Activated B cell treated with CpG ODN at 0.5 μM for 24 hours (primary cell): ENCODE data around the gene LAYN. TPM values are rescaled to one million over a fixed set of nuclear protein-coding genes. Genes with fewer than 3 reads are reported as not detected.

ENCODE experiments used
- ATAC-seq: fragments of 200-7000 bp; cut with Tn5 transposase; one replicate; pipeline ENCODE4 v1.10.0; 2021; ENCODE audit warnings: low read depth, mild to moderate bottlenecking, moderate library complexity
- CTCF ChIA-PET: fragments of 350-600 bp; sonication (Branson Sonifier 250); formaldehyde crosslinking; loops from one replicate; lab custom pipeline; 2021; ENCODE audit warnings: antibody characterized with exemption; lab: Charles Lee
- POLR2A ChIA-PET: fragments of 350-600 bp; sonication (Branson Sonifier 250); formaldehyde crosslinking; loops from one replicate; lab custom pipeline; 2021; ENCODE audit warnings: antibody characterized with exemption; lab: Charles Lee
- DNase-seq: peaks from one replicate; pipeline ENCODE4 v3.0.0; 2022
- H3K27ac Mint-ChIP-seq: one replicate; pipeline ENCODE4 v1.8.0; 2020; ENCODE audit warnings: mixed read lengths
- H3K27me3 Mint-ChIP-seq: one replicate; pipeline ENCODE4 v1.8.0; 2021; ENCODE audit warnings: mixed read lengths
- H3K36me3 Mint-ChIP-seq: one replicate; pipeline ENCODE4 v1.8.0; 2021; ENCODE audit warnings: low read depth, mixed read lengths
- H3K4me1 Mint-ChIP-seq: one replicate; pipeline ENCODE4 v1.8.0; 2021; ENCODE audit warnings: mixed read lengths
- H3K4me3 Mint-ChIP-seq: one replicate; pipeline ENCODE4 v1.8.0; 2020; ENCODE audit warnings: mild to moderate bottlenecking, mixed read lengths
- H3K9me3 Mint-ChIP-seq: one replicate; pipeline ENCODE4 v1.8.0; 2020; ENCODE audit warnings: mixed read lengths
- CTCF ChIP-seq: fragments of 200-600 bp; IDR thresholded peaks from one replicate; pipeline ENCODE4 v1.8.0; 2022; ENCODE audit warnings: antibody characterized with exemption, mild to moderate bottlenecking
- intact Hi-C: fragments of 100-400 bp; cut with micrococcal nuclease; formaldehyde crosslinking; loops from one replicate; pipeline ENCODE4 v1.15.1; 2024
- total RNA-seq: library from RNA; stranded (reverse); gene quantifications from 2 replicates; pipeline ENCODE4 v1.2.3, GENCODE V29; 2022

Gene LAYN
- total RNA-seq, 1 donor from 2014 or later, result not detected

GRCh38 chr11:111561306-111561705 is 20.8 kb downstream of the LAYN start:
- no peak for DNase-seq
- intact Hi-C loops, result loop anchor here (5.0 kb wide), 1 partner anchor 279 kb away; no protein-coding TSS in a partner anchor
- Mint-ChIP-seq H3K27me3 (peaks cover 7% of the 10 kb centered on the region), H3K4me1 (no peaks in the 10 kb centered on the region), H3K27ac (no peak overlapping the region), H3K9me3 (peaks cover 5% of the 10 kb centered on the region), H3K4me3 (no peak overlapping the region), H3K36me3 (no peaks in the 10 kb centered on the region)
- POLR2A ChIA-PET, result no interaction called here
- no peak for ATAC-seq
- no peak for TF ChIP-seq CTCF
- CTCF ChIA-PET, result interaction anchor here (2.0 to 4.4 kb wide), 2 partner anchors 216 to 281 kb away, joined by 6 to 16 read pairs; no protein-coding TSS in a partner anchor

GRCh38 chr11:111561791-111562325 is 21.3 kb downstream of the LAYN start:
- ATAC-seq, result no peak
- intact Hi-C loops, result loop anchor here (5.0 kb wide), 1 partner anchor 280 kb away; no protein-coding TSS in a partner anchor
- POLR2A ChIA-PET, result no interaction called here
- H3K4me3 Mint-ChIP-seq, result no peak overlapping the region
- H3K36me3 Mint-ChIP-seq, result no peaks in the 10 kb centered on the region
- H3K9me3 Mint-ChIP-seq, result peaks cover under 1% of the 10 kb centered on the region
- CTCF ChIA-PET, result interaction anchor here (1.5 to 4.4 kb wide), 3 partner anchors 215 to 280 kb away, joined by 3 to 16 read pairs (median 6); no protein-coding TSS in a partner anchor
- no peaks in the 10 kb centered on the region for H3K4me1 Mint-ChIP-seq
- no peak for DNase-seq
- H3K27ac Mint-ChIP-seq, result no peak overlapping the region
- TF ChIP-seq CTCF, result no peak
- H3K27me3 Mint-ChIP-seq, result peaks cover 6% of the 10 kb centered on the region

- CTCF ChIA-PET, result interaction anchor here (1.1 to 4.4 kb wide), 5 partner anchors 27 to 279 kb away, joined by 3 to 16 read pairs (median 3); no protein-coding TSS in a partner anchor
- Mint-ChIP-seq H3K4me3 (no peak overlapping the region), H3K27me3 (peaks cover 5% of the 10 kb centered on the region), H3K36me3 (no peaks in the 10 kb centered on the region), H3K27ac (no peak overlapping the region), H3K9me3 (no peaks in the 10 kb centered on the region), H3K4me1 (no peaks in the 10 kb centered on the region)
- POLR2A ChIA-PET, result no interaction called here
- DNase-seq, result no peak
- no peak for TF ChIP-seq CTCF
- no peak for ATAC-seq
- intact Hi-C loops, result loop anchor here (5.0 kb wide), 1 partner anchor 281 kb away; no protein-coding TSS in a partner anchor
These were observed 22.3 kb downstream of the LAYN start for GRCh38 chr11:111562692-111563389.

- ChIA-PET POLR2A (no interaction called here), CTCF (interaction anchor here (1.1 to 4.5 kb wide), 5 partner anchors 212 to 277 kb away, joined by 3 to 35 read pairs (median 11); no protein-coding TSS in a partner anchor)
- Mint-ChIP-seq H3K4me1 (no peaks in the 10 kb centered on the region), H3K27ac (no peak overlapping the region), H3K4me3 (no peak overlapping the region), H3K36me3 (no peaks in the 10 kb centered on the region), H3K9me3 (no peaks in the 10 kb centered on the region), H3K27me3 (peaks cover 2% of the 10 kb centered on the region)
- TF ChIP-seq CTCF, result peak; percentile 40
- DNase-seq (no peak), ATAC-seq (peak; percentile 28)
- intact Hi-C loops, result loop anchor here (1.0 kb wide), 3 partner anchors 21 to 276 kb away; no protein-coding TSS in a partner anchor
These were observed 24.7 kb downstream of the LAYN start for GRCh38 chr11:111565114-111565720.
